ENCODE data around the gene ZEB2.

The ZEB2 gene

GRCh38 chr2:144490017-144490416, 29.9 kb downstream of the ZEB2 start:
- TF ChIP-seq, protein P1, sequence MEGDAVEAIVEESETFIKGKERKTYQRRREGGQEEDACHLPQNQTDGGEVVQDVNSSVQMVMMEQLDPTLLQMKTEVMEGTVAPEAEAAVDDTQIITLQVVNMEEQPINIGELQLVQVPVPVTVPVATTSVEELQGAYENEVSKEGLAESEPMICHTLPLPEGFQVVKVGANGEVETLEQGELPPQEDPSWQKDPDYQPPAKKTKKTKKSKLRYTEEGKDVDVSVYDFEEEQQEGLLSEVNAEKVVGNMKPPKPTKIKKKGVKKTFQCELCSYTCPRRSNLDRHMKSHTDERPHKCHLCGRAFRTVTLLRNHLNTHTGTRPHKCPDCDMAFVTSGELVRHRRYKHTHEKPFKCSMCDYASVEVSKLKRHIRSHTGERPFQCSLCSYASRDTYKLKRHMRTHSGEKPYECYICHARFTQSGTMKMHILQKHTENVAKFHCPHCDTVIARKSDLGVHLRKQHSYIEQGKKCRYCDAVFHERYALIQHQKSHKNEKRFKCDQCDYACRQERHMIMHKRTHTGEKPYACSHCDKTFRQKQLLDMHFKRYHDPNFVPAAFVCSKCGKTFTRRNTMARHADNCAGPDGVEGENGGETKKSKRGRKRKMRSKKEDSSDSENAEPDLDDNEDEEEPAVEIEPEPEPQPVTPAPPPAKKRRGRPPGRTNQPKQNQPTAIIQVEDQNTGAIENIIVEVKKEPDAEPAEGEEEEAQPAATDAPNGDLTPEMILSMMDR (IDR thresholded peaks at IDR 0.05; ENCODE audit: insufficient read depth, low read length), result no peak
- no peak for TF ChIP-seq SPI1 (IDR thresholded peaks at IDR 0.05; ENCODE audit: borderline replicate concordance, low read depth)
- no peak for TF ChIP-seq GABPA (IDR thresholded peaks at IDR 0.05; ENCODE audit: low read depth)
- no peak for TF ChIP-seq POLR2AphosphoS5 (IDR thresholded peaks at IDR 0.05; ENCODE audit: low read depth)
- TF ChIP-seq, protein P2, sequence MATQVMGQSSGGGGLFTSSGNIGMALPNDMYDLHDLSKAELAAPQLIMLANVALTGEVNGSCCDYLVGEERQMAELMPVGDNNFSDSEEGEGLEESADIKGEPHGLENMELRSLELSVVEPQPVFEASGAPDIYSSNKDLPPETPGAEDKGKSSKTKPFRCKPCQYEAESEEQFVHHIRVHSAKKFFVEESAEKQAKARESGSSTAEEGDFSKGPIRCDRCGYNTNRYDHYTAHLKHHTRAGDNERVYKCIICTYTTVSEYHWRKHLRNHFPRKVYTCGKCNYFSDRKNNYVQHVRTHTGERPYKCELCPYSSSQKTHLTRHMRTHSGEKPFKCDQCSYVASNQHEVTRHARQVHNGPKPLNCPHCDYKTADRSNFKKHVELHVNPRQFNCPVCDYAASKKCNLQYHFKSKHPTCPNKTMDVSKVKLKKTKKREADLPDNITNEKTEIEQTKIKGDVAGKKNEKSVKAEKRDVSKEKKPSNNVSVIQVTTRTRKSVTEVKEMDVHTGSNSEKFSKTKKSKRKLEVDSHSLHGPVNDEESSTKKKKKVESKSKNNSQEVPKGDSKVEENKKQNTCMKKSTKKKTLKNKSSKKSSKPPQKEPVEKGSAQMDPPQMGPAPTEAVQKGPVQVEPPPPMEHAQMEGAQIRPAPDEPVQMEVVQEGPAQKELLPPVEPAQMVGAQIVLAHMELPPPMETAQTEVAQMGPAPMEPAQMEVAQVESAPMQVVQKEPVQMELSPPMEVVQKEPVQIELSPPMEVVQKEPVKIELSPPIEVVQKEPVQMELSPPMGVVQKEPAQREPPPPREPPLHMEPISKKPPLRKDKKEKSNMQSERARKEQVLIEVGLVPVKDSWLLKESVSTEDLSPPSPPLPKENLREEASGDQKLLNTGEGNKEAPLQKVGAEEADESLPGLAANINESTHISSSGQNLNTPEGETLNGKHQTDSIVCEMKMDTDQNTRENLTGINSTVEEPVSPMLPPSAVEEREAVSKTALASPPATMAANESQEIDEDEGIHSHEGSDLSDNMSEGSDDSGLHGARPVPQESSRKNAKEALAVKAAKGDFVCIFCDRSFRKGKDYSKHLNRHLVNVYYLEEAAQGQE (IDR thresholded peaks at IDR 0.05; ENCODE audit: insufficient replicate concordance, low read depth), result no peak
- Histone ChIP-seq H3K4me3 (replicated peaks; ENCODE audit: insufficient read depth, low read length) (no peak overlapping the region), H3K27me3 (ENCODE audit: insufficient read depth, poor library complexity, severe bottlenecking) (no peaks in the 10 kb centered on the region), H3K27ac (replicated peaks) (no peak overlapping the region)
- no peak for DNase-seq (ENCODE audit: low read depth in 1 of 2, low spot score in 1 of 2)

DNA sequence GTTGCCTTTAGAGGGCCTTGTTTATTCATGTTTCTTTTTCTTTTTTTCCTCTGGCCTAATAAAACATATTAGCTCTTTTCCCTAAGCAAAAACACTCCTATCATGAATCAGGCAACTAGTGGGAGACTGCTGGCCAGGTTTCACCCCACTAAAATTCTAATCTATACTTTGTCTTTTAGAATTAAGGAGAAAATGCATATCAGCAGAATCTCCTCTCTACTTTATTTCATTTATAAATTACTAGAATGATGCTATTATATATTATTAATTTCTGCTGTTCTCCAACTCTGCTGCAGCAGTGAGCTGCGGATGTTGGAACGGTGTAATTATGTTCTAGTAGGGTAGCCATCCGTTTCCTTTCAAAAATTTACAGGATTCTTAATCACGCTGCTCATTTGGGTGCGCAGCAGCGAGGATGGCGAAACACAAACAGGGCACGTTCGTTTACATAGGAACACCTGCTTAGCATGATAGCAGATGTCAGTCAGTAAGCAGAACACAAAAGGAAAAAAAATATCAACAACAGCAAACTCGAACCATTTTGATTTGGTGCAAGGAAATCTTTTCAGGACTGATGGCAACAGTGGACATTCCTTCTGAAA, 30.5 kb downstream of the ZEB2 start:
- TF ChIP-seq, protein P2 (IDR thresholded peaks at IDR 0.05; ENCODE audit: insufficient replicate concordance, low read depth), result no peak
- no peak for TF ChIP-seq GABPA (IDR thresholded peaks at IDR 0.05; ENCODE audit: low read depth)
- no peak for TF ChIP-seq POLR2AphosphoS5 (IDR thresholded peaks at IDR 0.05; ENCODE audit: low read depth)
- no peak for TF ChIP-seq SPI1 (IDR thresholded peaks at IDR 0.05; ENCODE audit: borderline replicate concordance, low read depth)
- TF ChIP-seq, protein P1 (IDR thresholded peaks at IDR 0.05; ENCODE audit: insufficient read depth, low read length), result no peak
- no peak for DNase-seq (ENCODE audit: low read depth in 1 of 2, low spot score in 1 of 2)
- Histone ChIP-seq H3K4me3 (replicated peaks; ENCODE audit: insufficient read depth, low read length) (no peak overlapping the region), H3K27ac (replicated peaks) (no peak overlapping the region), H3K27me3 (ENCODE audit: insufficient read depth, poor library complexity, severe bottlenecking) (no peaks in the 10 kb centered on the region)

GRCh38 chr2:144484201-144484948, 35.5 kb downstream of the ZEB2 start:
- H3K27me3 ChIP-seq (ENCODE audit: insufficient read depth, poor library complexity, severe bottlenecking), result no peaks in the 10 kb centered on the region
- H3K4me3 ChIP-seq (replicated peaks; ENCODE audit: insufficient read depth, low read length), result no peak overlapping the region
- no peak for DNase-seq (ENCODE audit: low read depth in 1 of 2, low spot score in 1 of 2)
- TF ChIP-seq, protein P2 (IDR thresholded peaks at IDR 0.05; ENCODE audit: insufficient replicate concordance, low read depth), result no peak
- no peak for TF ChIP-seq SPI1 (IDR thresholded peaks at IDR 0.05; ENCODE audit: borderline replicate concordance, low read depth)
- TF ChIP-seq, protein P1 (IDR thresholded peaks at IDR 0.05; ENCODE audit: insufficient read depth, low read length), result no peak
- TF ChIP-seq GABPA (IDR thresholded peaks at IDR 0.05; ENCODE audit: low read depth), result no peak
- no peak for TF ChIP-seq POLR2AphosphoS5 (IDR thresholded peaks at IDR 0.05; ENCODE audit: low read depth)
- no peak overlapping the region for H3K27ac ChIP-seq (replicated peaks)

Measured in HL-60 (cell line).